Thyroid gland (tissue), 4 donors: ENCODE measurements around the gene ZFC3H1. TPM values are rescaled to one million over a fixed set of nuclear protein-coding genes. Genes with fewer than 3 reads are reported as not detected.

ENCODE experiments used
- DNase-seq, 2 donors: peaks; one replicate each; pipeline ENCODE4 v3.0.0-alpha.2; 2019
- H3K27ac ChIP-seq, 3 donors: fragments of 200-600 bp; sonication (generic); 1 replicate in 2 of 3; 2 replicates in 1 of 3; pipeline ENCODE4 v1.5.1; 2016 to 2019; ENCODE audit warnings: mild to moderate bottlenecking in 1 of 3, moderate library complexity in 1 of 3
- H3K27me3 ChIP-seq: fragments of 200-600 bp; sonication (generic); one replicate; pipeline ENCODE4 v1.5.1; 2019
- H3K36me3 ChIP-seq, 2 donors: fragments of 200-600 bp; sonication (generic); one replicate each; pipeline ENCODE4 v1.5.1; 2016 to 2019
- H3K4me1 ChIP-seq, 2 donors: fragments of 200-600 bp; sonication (generic); one replicate each; pipeline ENCODE4 v1.5.1; 2017 to 2019
- H3K4me3 ChIP-seq, 3 donors: fragments of 200-600 bp; sonication (generic); replicated peaks in 1 of 3; 1 replicate in 2 of 3; 2 replicates in 1 of 3; pipeline ENCODE4 v1.5.1; 2016; ENCODE audit warnings: mild to moderate bottlenecking in 1 of 3
- H3K9me3 ChIP-seq: fragments of 200-600 bp; sonication (generic); one replicate; pipeline ENCODE4 v1.5.1; 2017
- POLR2A ChIP-seq, 2 donors: fragments of 450-650 bp; IDR thresholded peaks; one replicate each; pipeline ENCODE4 v1.6.1; 2017; ENCODE audit warnings: antibody characterized with exemption in 2 of 2, mild to moderate bottlenecking in 2 of 2, moderate library complexity in 1 of 2
- WGBS, 2 donors: methylation state at CpG; one replicate each; pipeline ENCODE4 v1.1.5; 2017; 5-methylcytosine and 5-hydroxymethylcytosine counted together
- intact Hi-C: fragments of 100-400 bp; cut with DNase I; formaldehyde crosslinking; loops from one replicate; pipeline ENCODE4 v1.15.1; 2023
- total RNA-seq, 4 donors: library from RNA; depleted of rRNA; stranded (reverse); fragments of >200 nt; gene quantifications; one replicate each; pipeline ENCODE4 v1.2.3, GENCODE V29; 2016
- TF ChIP-seq, protein P1 (sequence below), 6 experiments: fragments of 200-600 bp in 3 of 6; fragments of 450-650 bp in 3 of 6; sonication (generic) in 3 of 6; IDR thresholded peaks; one replicate each; pipeline ENCODE4 v1.5.1; 2016 to 2019; ENCODE audit warnings: antibody characterized with exemption in 6 of 6, mild to moderate bottlenecking in 2 of 6, inconsistent platforms in 1 of 6, moderate library complexity in 1 of 6

Gene ZFC3H1
- total RNA-seq, 4 donors from 2014 or later: 45.2 to 62.4 (median 50.0) TPM

DNA sequence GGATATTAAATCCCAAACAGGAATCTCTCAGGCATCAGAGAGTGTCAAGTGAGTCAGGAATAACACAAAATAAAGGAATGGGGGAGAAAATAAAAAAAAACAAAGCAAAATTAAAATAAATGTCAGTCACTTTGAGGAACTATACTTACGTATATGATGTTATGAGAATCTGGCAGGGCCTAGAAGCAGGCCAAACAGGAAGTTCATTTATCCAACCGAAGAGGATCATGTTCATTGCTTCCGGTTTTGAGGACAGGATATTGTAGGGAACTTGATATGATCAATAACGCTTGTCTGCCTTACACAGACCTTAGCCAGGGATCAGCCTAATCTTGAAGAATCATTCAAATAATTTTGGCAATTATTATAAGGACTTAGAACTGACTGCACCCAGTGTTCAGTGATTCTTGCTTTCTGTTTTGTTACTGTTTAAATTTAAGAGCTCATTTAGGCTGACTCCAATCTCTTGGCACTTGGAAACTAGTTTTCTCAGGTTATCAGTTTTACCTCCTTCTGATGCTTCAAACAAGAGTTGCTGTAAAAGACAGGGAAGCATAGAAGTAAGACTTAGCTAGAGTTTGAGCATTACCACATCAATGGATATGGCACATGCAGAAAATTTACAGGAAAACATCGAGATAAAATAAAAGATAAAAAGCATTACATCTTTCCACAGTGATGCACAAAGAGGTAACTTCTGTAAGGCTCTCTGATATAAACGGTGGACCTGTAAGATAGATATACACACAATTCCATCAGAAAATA is 53.4 kb downstream of the ZFC3H1 start:
- peaks cover 42 to 69% of the 10 kb centered on the region in 2 donors for H3K36me3 ChIP-seq
- no peaks in the 10 kb centered on the region for H3K27me3 ChIP-seq
- H3K4me3 ChIP-seq: no peak overlapping the region
- TF ChIP-seq, protein P1, sequence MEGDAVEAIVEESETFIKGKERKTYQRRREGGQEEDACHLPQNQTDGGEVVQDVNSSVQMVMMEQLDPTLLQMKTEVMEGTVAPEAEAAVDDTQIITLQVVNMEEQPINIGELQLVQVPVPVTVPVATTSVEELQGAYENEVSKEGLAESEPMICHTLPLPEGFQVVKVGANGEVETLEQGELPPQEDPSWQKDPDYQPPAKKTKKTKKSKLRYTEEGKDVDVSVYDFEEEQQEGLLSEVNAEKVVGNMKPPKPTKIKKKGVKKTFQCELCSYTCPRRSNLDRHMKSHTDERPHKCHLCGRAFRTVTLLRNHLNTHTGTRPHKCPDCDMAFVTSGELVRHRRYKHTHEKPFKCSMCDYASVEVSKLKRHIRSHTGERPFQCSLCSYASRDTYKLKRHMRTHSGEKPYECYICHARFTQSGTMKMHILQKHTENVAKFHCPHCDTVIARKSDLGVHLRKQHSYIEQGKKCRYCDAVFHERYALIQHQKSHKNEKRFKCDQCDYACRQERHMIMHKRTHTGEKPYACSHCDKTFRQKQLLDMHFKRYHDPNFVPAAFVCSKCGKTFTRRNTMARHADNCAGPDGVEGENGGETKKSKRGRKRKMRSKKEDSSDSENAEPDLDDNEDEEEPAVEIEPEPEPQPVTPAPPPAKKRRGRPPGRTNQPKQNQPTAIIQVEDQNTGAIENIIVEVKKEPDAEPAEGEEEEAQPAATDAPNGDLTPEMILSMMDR (IDR thresholded peaks at IDR 0.05): no peak
- TF ChIP-seq POLR2A (IDR thresholded peaks at IDR 0.05): no peak
- 82% methylated on average over 6 of the region's 6 CpGs for WGBS, 2 donors
- no peak overlapping the region for H3K27ac ChIP-seq
- H3K4me1 ChIP-seq: no peaks in the 10 kb centered on the region
- no peak for DNase-seq
- no peaks in the 10 kb centered on the region for H3K9me3 ChIP-seq
- intact Hi-C loops: no loop called here

DNA sequence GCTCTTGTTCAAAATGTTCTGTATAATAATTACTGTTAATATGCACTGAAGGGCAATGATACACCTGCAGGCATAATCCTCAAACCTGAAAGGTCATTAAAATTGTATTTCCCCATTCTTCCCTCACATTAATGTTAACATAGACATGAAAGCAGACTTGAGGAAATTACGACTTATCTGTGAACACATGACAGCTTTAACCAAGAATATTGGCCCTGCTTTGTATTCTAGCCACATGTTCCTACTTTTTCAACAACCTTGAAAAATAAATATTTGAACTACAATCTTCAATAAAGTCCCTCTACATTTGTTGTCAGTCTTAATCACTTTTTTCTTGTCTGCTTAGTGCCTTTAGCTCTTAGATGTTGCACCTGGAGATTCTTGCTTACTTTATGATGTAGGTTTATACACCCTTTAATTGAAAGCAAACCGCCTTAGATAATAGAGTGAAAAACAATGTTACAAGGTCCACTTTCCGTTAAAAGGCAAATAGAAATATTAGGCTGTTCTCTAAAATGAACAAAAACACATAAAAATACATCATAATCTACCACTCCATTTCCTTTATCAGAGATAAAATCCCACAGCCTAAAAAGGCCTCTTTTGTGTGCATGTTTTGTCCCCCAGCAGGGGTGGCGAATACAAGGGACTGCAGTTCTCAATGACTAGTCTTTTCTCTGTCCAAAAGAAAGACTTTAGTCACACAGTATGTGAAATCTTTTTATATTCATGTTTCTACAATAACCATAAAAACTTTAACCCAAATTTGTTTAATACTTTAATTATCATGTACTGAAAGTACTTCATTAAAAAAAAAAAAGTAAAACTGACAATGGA is 55.9 kb downstream of the ZFC3H1 start:
- Histone ChIP-seq H3K9me3 (no peaks in the 10 kb centered on the region), H3K4me3 (no peak overlapping the region), H3K27ac (no peak overlapping the region), H3K4me1 (no peaks in the 10 kb centered on the region), H3K36me3 (peaks cover 34 to 50% of the 10 kb centered on the region in 2 donors), H3K27me3 (no peaks in the 10 kb centered on the region)
- no peak for TF ChIP-seq POLR2A (IDR thresholded peaks at IDR 0.05)
- TF ChIP-seq, protein P1 (IDR thresholded peaks at IDR 0.05): no peak
- no peak for DNase-seq
- intact Hi-C loops: no loop called here
- WGBS, 2 donors: 95 to 96% methylated on average over 4 of the region's 4 CpGs

DNA sequence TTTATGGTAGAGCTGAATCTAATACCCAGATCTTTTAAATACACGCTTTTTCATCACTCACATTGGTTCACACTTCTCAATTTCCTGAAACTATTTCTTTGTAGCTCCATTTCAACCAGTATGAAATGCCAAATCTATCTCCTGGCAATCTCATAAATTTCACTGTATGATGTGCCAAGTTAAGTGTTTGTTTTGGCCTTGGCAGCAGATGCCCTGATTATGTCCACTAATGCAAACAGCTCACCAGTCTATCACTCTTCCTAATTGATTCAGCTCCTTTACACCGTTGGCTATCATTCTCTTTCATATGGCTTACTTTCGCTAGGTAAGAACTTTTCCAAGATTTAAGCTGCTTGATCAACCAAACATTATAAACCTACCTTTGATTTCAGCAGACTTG is 58.6 kb downstream of the ZFC3H1 start:
- H3K9me3 ChIP-seq: no peaks in the 10 kb centered on the region
- peaks cover 10 to 29% of the 10 kb centered on the region in 2 donors for H3K36me3 ChIP-seq
- 92 to 93% methylated on average over 3 of the region's 3 CpGs for WGBS, 2 donors
- no peak for TF ChIP-seq POLR2A (IDR thresholded peaks at IDR 0.05)
- TF ChIP-seq, protein P1 (IDR thresholded peaks at IDR 0.05): no peak
- no peak overlapping the region for H3K4me3 ChIP-seq
- no peak for DNase-seq
- intact Hi-C loops: no loop called here
- H3K27ac ChIP-seq: no peak overlapping the region
- H3K27me3 ChIP-seq: no peaks in the 10 kb centered on the region
- no peaks in the 10 kb centered on the region for H3K4me1 ChIP-seq

DNA sequence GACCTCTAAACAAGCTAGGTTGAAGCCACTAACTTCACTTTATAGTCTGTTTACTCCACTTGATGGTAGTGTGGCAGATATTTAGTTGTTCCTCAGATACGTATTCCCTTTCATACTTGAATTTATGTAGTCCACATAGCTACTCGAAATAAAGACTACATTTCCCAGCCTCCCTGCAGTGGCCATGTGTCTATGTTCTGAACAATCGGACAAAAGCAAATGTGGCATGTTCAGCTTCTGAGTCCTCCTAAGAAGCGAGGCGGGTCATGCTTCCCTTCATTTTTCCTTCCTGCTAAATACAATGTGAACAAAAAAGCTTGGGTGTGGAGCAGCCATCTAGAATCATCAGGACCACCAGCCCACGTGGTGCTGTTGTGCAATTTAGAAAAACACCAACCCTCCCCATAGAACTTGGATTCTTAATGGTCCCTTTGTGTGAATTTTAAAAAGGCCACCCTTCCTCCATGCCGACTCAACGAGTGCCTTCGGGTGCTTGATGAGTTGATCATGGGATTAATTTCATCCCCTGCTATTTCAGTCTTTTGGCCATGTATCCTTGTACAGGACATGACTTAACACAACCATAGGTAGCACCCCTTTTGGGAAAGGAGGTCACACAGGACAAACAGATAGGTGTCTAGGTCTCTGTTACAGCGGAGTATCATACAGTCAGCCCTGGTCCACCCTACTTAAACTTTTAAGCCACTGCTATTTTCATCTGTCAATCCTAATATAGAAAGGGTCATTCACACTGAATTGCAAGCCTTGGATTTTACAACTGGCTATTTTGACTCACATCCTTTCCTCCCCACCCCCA is 60.7 kb downstream of the ZFC3H1 start:
- 80 to 84% methylated on average over 10 of the region's 10 CpGs for WGBS, 2 donors
- TF ChIP-seq, protein P1 (IDR thresholded peaks at IDR 0.05): no peak
- no peak for TF ChIP-seq POLR2A (IDR thresholded peaks at IDR 0.05)

More for the DNA sequence above, 60.7 kb downstream of the ZFC3H1 start:
- Histone ChIP-seq H3K27me3 (no peaks in the 10 kb centered on the region), H3K27ac (no peak overlapping the region), H3K9me3 (no peaks in the 10 kb centered on the region), H3K36me3 (peaks cover 0 to 11% of the 10 kb centered on the region in 2 donors), H3K4me1 (no peaks in the 10 kb centered on the region), H3K4me3 (no peak overlapping the region)
- intact Hi-C loops: no loop called here
- DNase-seq: no peak
